Left lung (tissue), 10 donors: ENCODE measurements around the gene SAMHD1. TPM values are rescaled to one million over a fixed set of nuclear protein-coding genes. Genes with fewer than 3 reads are reported as not detected.
A peak's percentile ranks its signal among the peaks of the same experiment; 100 is the strongest.
"Not testable (repeated sequence)": the region's sequence is repeated elsewhere in the genome, so short reads cannot be mapped to it uniquely, and the experiment has no call there.

Experiments
- ATAC-seq: fragments of 200-7000 bp; cut with Tn5 transposase; one replicate; pipeline ENCODE4 v1.9.1; 2020; ENCODE audit warnings: moderate library complexity
- DNase-seq, 4 donors: peaks; one replicate each; pipeline ENCODE4 v3.0.0-alpha.2; 2013 to 2020
- H3K27ac ChIP-seq, 2 donors: fragments of 200-600 bp; sonication (generic) in 1 of 2; one replicate each; pipeline versions ENCODE4 v1.5.0 to v1.8.0; 2020 to 2021
- H3K27me3 ChIP-seq, 2 donors: fragments of 200-600 bp; sonication (generic) in 1 of 2; one replicate each; pipeline versions ENCODE4 v1.5.0 to v1.8.0; 2020 to 2021
- H3K36me3 ChIP-seq, 2 donors: fragments of 200-600 bp; sonication (generic) in 1 of 2; one replicate each; pipeline versions ENCODE4 v1.5.0 to v1.8.0; 2020 to 2021
- H3K4me1 ChIP-seq, 2 donors: fragments of 200-600 bp; one replicate each; pipeline ENCODE4 v1.8.0; 2021
- H3K4me3 ChIP-seq, 2 donors: fragments of 200-600 bp; sonication (generic) in 1 of 2; one replicate each; pipeline versions ENCODE4 v1.5.0 to v1.8.0; 2020 to 2021; ENCODE audit warnings: mild to moderate bottlenecking in 1 of 2
- H3K9me3 ChIP-seq, 2 donors: fragments of 200-600 bp; sonication (generic) in 1 of 2; one replicate each; pipeline versions ENCODE4 v1.5.0 to v1.8.0; 2020 to 2021
- CTCF ChIP-seq, 2 donors: fragments of 200-600 bp; sonication (generic) in 1 of 2; IDR thresholded peaks; one replicate each; pipeline versions ENCODE4 v1.5.0 to v1.8.0; 2021; ENCODE audit warnings: antibody characterized with exemption in 2 of 2
- intact Hi-C, 2 donors: fragments of 100-400 bp; cut with DNase I; formaldehyde crosslinking; loops; one replicate each; pipeline versions ENCODE4 v1.11.2 to v1.14.2; 2022
- polyA plus RNA-seq, 6 donors: library from polyadenylated mRNA; unstranded; fragments of 120-200 nt; gene quantifications; one replicate each; pipeline ENCODE4 v1.2.1, GENCODE V29; 2013; ENCODE audit not compliant: insufficient read length in 6 of 6
- total RNA-seq, 2 donors: library from RNA; stranded (reverse); fragmentation: NEBNext Ultra II Directional; extraction: Animal tissue kit (Norgen Biotek cat#: 25700); gene quantifications; one replicate each; pipeline ENCODE4 v1.2.1, GENCODE V29; 2021
- donor health status: DM: no; HTN: yes; CAD: no.
- donor health status: DM: no; HTN: no; CAD: no.

SAMHD1 gene
- total and polyA plus RNA-seq, 8 donors = 31.8 to 197 (median 38.7) TPM

DNA sequence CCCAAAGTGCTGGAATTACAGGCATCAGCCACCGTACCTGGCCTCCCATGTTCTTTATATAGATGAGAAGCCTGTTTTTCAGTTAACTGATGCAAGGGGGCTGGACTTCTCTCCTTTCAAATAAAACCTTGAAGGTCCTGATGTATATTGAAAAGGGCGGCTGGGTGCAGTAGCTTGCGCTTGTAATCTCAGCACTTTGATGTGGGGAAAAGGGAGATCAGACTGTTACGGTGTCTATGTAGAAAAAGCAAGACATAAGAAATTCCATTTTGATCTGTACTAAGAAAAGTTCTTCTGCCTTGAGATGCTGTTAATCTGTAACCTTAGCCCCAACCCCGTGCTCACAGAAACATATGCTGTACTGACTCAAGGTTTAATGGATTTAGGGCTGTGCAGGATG is 16.1 kb upstream of the SAMHD1 start:
- Histone ChIP-seq H3K9me3 (peaks cover 0 to under 1% of the 10 kb centered on the region in 2 donors), H3K4me3 (no peak overlapping the region), H3K27ac (no peak overlapping the region), H3K4me1 (peaks cover 0 to 19% of the 10 kb centered on the region in 2 donors), H3K36me3 (no peaks in the 10 kb centered on the region), H3K27me3 (no peaks in the 10 kb centered on the region)
- intact Hi-C loops = no loop called here
- DNase-seq (no peak), ATAC-seq (no peak)
- no peak for TF ChIP-seq CTCF (IDR thresholded peaks at IDR 0.05)

DNA sequence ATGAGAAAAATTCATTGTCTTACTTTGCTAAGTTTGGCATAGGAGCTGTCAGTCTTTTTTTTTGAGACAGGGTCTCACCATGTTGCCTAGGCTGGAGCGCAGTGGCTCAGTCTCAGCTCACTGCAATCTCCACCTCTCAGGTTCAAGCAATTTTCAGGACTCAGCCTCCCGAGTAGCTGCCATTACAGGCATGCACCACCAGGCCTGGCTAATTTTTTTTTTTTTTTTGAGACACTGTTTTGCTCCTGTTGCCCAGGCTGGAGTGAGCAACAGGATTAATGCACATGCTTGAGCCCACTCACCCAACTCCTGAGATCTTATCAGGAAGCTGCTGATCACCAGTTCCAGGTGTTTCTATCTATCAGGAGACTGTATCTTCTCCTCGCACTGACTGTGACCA is 15.5 kb upstream of the SAMHD1 start:
- peaks cover 0 to 19% of the 10 kb centered on the region in 2 donors for H3K4me1 ChIP-seq
- H3K4me3 ChIP-seq, intact Hi-C loops, DNase-seq, H3K36me3 ChIP-seq, H3K27ac ChIP-seq, H3K9me3 ChIP-seq, ATAC-seq, H3K27me3 ChIP-seq: not testable (repeated sequence)

DNA sequence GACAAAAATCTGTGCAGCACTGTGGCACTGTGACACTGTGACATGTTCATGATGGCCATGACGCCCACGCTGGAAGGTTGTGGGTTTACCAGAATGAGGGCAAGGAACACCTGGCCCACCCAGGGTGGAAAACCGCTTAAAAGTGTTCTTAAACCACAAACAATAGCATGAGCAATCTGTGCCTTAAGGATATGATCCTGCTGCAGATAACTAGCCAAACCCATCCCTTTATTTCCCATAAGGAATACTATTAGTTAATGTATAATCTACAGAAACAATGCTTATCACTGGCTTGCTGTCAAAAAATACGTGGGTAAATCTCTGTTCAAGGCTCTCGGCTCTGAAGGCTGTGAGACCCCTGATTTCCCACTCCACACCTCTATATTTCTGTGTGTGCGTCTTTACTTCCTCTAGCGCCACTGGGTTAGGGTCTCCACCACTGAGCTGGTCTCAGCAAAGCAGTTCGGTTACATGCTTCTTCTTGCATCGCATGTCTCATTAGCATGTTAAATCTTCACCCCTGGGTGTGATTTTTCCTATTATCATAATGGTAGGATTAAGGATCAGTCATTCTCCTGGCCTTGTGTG is 10.9 kb upstream of the SAMHD1 start:
- intact Hi-C loops, H3K36me3 ChIP-seq, H3K4me3 ChIP-seq, H3K27me3 ChIP-seq, H3K27ac ChIP-seq, ATAC-seq, DNase-seq, H3K9me3 ChIP-seq: not testable (repeated sequence)
- H3K4me1 ChIP-seq = peaks cover 0 to 17% of the 10 kb centered on the region in 2 donors

- no peak for TF ChIP-seq CTCF (IDR thresholded peaks at IDR 0.05)
- H3K27me3 ChIP-seq = no peaks in the 10 kb centered on the region
These were observed 7.7 kb upstream of the SAMHD1 start for GRCh38 chr20:36959242-36959641.

GRCh38 chr20:36957875-36958667 is 6.6 kb upstream of the SAMHD1 start:
- ATAC-seq (peak; percentile 80), DNase-seq (peak in 1 of 4 donors; percentile 38)
- no peaks in the 10 kb centered on the region for H3K36me3 ChIP-seq
- H3K9me3 ChIP-seq = peaks cover 0 to 5% of the 10 kb centered on the region in 2 donors
- H3K4me3 ChIP-seq = no peak overlapping the region
- H3K27ac ChIP-seq = peak overlapping the region; percentile 56 to 79
- H3K4me1 ChIP-seq = peaks cover 4 to 42% of the 10 kb centered on the region in 2 donors
- H3K27me3 ChIP-seq = no peaks in the 10 kb centered on the region
- no peak for TF ChIP-seq CTCF (IDR thresholded peaks at IDR 0.05)
- intact Hi-C loops = no loop called here

More at GRCh38 chr20:36959242-36959641, 7.7 kb upstream of the SAMHD1 start:
- intact Hi-C loops = no loop called here
- ATAC-seq = no peak
- Histone ChIP-seq H3K36me3 (no peaks in the 10 kb centered on the region), H3K27ac (no peak overlapping the region), H3K9me3 (peaks cover 0 to 5% of the 10 kb centered on the region in 2 donors), H3K4me3 (no peak overlapping the region), H3K4me1 (peaks cover 4 to 42% of the 10 kb centered on the region in 2 donors)
- DNase-seq = no peak

DNA sequence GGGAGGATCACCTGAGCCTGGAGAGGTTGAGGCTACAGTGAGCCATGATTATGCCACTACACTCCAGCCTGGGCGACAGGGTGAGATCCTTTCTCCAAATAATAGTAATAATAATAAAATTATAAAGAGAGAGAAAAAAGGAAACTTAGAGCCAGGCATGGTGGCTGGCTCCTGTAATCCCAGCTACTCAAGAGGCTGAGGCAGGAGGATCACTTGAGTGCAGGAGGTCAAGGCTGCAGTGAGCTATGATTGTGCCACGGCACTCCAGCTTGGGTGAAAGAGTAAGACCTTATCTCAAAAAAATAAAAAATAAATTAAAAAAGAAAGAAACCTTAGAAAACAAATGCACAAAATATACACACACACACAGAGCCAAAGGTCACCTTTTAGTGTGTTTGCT is 5.2 kb upstream of the SAMHD1 start:
- intact Hi-C loops = no loop called here

More for the DNA sequence above, 5.2 kb upstream of the SAMHD1 start:
- no peak overlapping the region for H3K27ac ChIP-seq
- no peaks in the 10 kb centered on the region for H3K9me3 ChIP-seq
- no peaks in the 10 kb centered on the region for H3K27me3 ChIP-seq
- no peak overlapping the region for H3K4me3 ChIP-seq
- ATAC-seq (no peak), DNase-seq (no peak)
- no peaks in the 10 kb centered on the region for H3K36me3 ChIP-seq
- TF ChIP-seq CTCF (IDR thresholded peaks at IDR 0.05) = no peak
- H3K4me1 ChIP-seq = peaks cover 4 to 51% of the 10 kb centered on the region in 2 donors
